A549 (cell line): ENCODE measurements around the gene ASB11. TPM values are rescaled to one million over a fixed set of nuclear protein-coding genes. Genes with fewer than 3 reads are reported as not detected.
A peak's percentile ranks its signal among the peaks of the same experiment; 100 is the strongest.

Experiments
- ATAC-seq, 2 experiments: fragments of 200-7000 bp in 1 of 2; fragments of >200 bp in 1 of 2; cut with Nextera tagmentation in 1 of 2; cut with Tn5 transposase in 1 of 2; 3 replicates each; pipeline versions ENCODE4 v1.8.0 to v1.9.1; 2018 to 2020; ENCODE audit warnings: mild to moderate bottlenecking in 1 of 2, moderate library complexity in 1 of 2
- CTCF ChIA-PET: fragments of 300-600 bp; sonication (Branson Sonifier 250); formaldehyde crosslinking; extraction: SDS; loops from one replicate; lab custom pipeline; 2021; ENCODE audit warnings: antibody characterized with exemption, inconsistent platforms; lab: Yijun Ruan, JAX
- POLR2A ChIA-PET: fragments of 350-600 bp; formaldehyde crosslinking; extraction: SDS; loops from one replicate; lab custom pipeline; 2021; ENCODE audit warnings: antibody characterized with exemption, inconsistent platforms; lab: Yijun Ruan, JAX
- DNase-seq, 2 experiments: peaks; one replicate each; pipeline versions ENCODE4 v3.0.0 to v3.0.0-alpha.2; 2011 to 2016; ENCODE audit warnings: low read depth in 1 of 2, low spot score in 1 of 2
- FAIRE-seq: peaks from 2 replicates; lab custom pipeline; 2011; peaks lifted over from hg19 to GRCh38; lab: Jason Lieb, UNC
- H3K27ac ChIP-seq, 2 experiments: fragments of >200 bp; sonication (Bioruptor Twin); formaldehyde crosslinking; 3 replicates each; pipeline ENCODE4 v1.5.1; 2016 to 2017
- H3K4me1 ChIP-seq: fragments of >200 bp; sonication (Bioruptor Twin); formaldehyde crosslinking; 3 replicates; pipeline ENCODE4 v1.6.1; 2016
- H3K4me2 ChIP-seq: fragments of >200 bp; sonication (Bioruptor Twin); formaldehyde crosslinking; 3 replicates; pipeline ENCODE4 v1.6.1; 2016
- H3K4me3 ChIP-seq: fragments of >200 bp; sonication (Bioruptor Twin); formaldehyde crosslinking; 3 replicates; pipeline ENCODE4 v1.5.1; 2016
- H3K9me3 ChIP-seq: fragments of >200 bp; sonication (Bioruptor Twin); formaldehyde crosslinking; 3 replicates; pipeline ENCODE4 v1.6.1; 2016
- CBX8 ChIP-seq: fragments of 200-600 bp; sonication (generic); IDR thresholded peaks from 2 replicates; pipeline ENCODE4 v1.6.1; 2016
- CHD4 ChIP-seq: fragments of 200-600 bp; sonication (generic); IDR thresholded peaks from 2 replicates; pipeline ENCODE4 v1.6.1; 2016; ENCODE audit warnings: antibody characterized with exemption, mild to moderate bottlenecking, borderline replicate concordance
- EHF ChIP-seq: fragments of 250-450 bp; sonication (Bioruptor Pico); IDR thresholded peaks from 2 replicates; pipeline ENCODE4 v1.5.0; 2020; ENCODE audit warnings: mild to moderate bottlenecking
- EHMT2 ChIP-seq: fragments of 200-600 bp; sonication (generic); IDR thresholded peaks from 2 replicates; pipeline ENCODE4 v1.6.1; 2016; ENCODE audit warnings: antibody characterized with exemption, low read depth, mild to moderate bottlenecking, moderate library complexity
- FOSB ChIP-seq: fragments of 250-450 bp; sonication (Bioruptor Pico); IDR thresholded peaks from 2 replicates; pipeline ENCODE4 v1.5.0; 2020; ENCODE audit warnings: mild to moderate bottlenecking, moderate library complexity
- GATA3 ChIP-seq: IDR thresholded peaks from 2 replicates; pipeline ENCODE4 v1.6.1; 2012; ENCODE audit warnings: borderline replicate concordance
- HDAC2 ChIP-seq: fragments of 200-600 bp; sonication (generic); IDR thresholded peaks from 2 replicates; pipeline ENCODE4 v1.6.1; 2016
- HEYL ChIP-seq: fragments of 250-450 bp; sonication (Bioruptor Pico); IDR thresholded peaks from 2 replicates; pipeline ENCODE4 v1.8.0; 2021; ENCODE audit warnings: mild to moderate bottlenecking, moderate library complexity
- HOXA7 ChIP-seq: fragments of 250-450 bp; sonication (Bioruptor Pico); IDR thresholded peaks from 2 replicates; pipeline ENCODE4 v1.5.0; 2020; ENCODE audit warnings: mild to moderate bottlenecking, moderate library complexity
- JUN ChIP-seq, 2 experiments: fragments of >200 bp; sonication (Bioruptor Twin); formaldehyde crosslinking; IDR thresholded peaks; 2 replicates in 1 of 2; 3 replicates in 1 of 2; pipeline ENCODE4 v1.6.1; 2016 to 2017
- KDM1A ChIP-seq: fragments of 200-600 bp; sonication (generic); IDR thresholded peaks from 2 replicates; pipeline ENCODE4 v1.6.1; 2016; ENCODE audit warnings: low read depth, mild to moderate bottlenecking
- KDM5A ChIP-seq: fragments of 200-600 bp; sonication (generic); IDR thresholded peaks from 2 replicates; pipeline ENCODE4 v1.6.1; 2016; ENCODE audit warnings: antibody characterized with exemption, mild to moderate bottlenecking
- MAFK ChIP-seq: fragments of 450-650 bp; IDR thresholded peaks from 2 replicates; pipeline ENCODE4 v1.6.1; 2014; ENCODE audit not compliant: partially characterized antibody
- MYC ChIP-seq: IDR thresholded peaks from 2 replicates; pipeline ENCODE4 v1.6.1; 2012; ENCODE audit warnings: mild to moderate bottlenecking, inconsistent platforms, low read length, improper control_type of control experiment, borderline replicate concordance
- NR3C1 ChIP-seq: fragments of >200 bp; sonication (Bioruptor Twin); formaldehyde crosslinking; IDR thresholded peaks from 3 replicates; pipeline ENCODE4 v1.6.1; 2017
- PHF8 ChIP-seq: fragments of 200-600 bp; sonication (generic); IDR thresholded peaks from 2 replicates; pipeline ENCODE4 v1.6.1; 2016; ENCODE audit warnings: low read depth, mild to moderate bottlenecking, antibody characterized with exemption, moderate library complexity, borderline replicate concordance
- RCOR1 ChIP-seq: fragments of 150-350 bp; IDR thresholded peaks from 2 replicates; pipeline ENCODE4 v1.6.1; 2014; ENCODE audit warnings: antibody characterized with exemption, low read length, low read depth
- RFX5 ChIP-seq: fragments of 450-650 bp; IDR thresholded peaks from 2 replicates; pipeline ENCODE4 v1.7.1; 2014; ENCODE audit warnings: antibody characterized with exemption, mild to moderate bottlenecking, moderate library complexity
- RNF2 ChIP-seq: fragments of 200-600 bp; sonication (generic); IDR thresholded peaks from 2 replicates; pipeline ENCODE4 v1.6.1; 2016; ENCODE audit warnings: low read depth, mild to moderate bottlenecking, antibody characterized with exemption, moderate library complexity, borderline replicate concordance
- SMC3 ChIP-seq: fragments of >200 bp; sonication (Bioruptor Twin); formaldehyde crosslinking; IDR thresholded peaks from 3 replicates; pipeline ENCODE4 v1.6.1; 2018; ENCODE audit warnings: inconsistent platforms
- SREBF2 ChIP-seq: fragments of 450-650 bp; IDR thresholded peaks from 2 replicates; pipeline ENCODE4 v1.6.1; 2014; ENCODE audit warnings: mild to moderate bottlenecking, moderate library complexity
- ZFP36 ChIP-seq: fragments of 450-650 bp; IDR thresholded peaks from 2 replicates; pipeline ENCODE4 v1.6.1; 2014; ENCODE audit warnings: borderline replicate concordance; ENCODE audit not compliant: partially characterized antibody
- ZSCAN20 ChIP-seq: fragments of 250-450 bp; sonication (Bioruptor Pico); IDR thresholded peaks from 2 replicates; pipeline ENCODE4 v1.8.0; 2022; ENCODE audit warnings: mild to moderate bottlenecking, moderate library complexity
- WGBS: methylation state at CpG from one replicate; pipeline ENCODE4 v1.1.6; 2017; ENCODE audit errors: missing lambda C conversion rate; 5-methylcytosine and 5-hydroxymethylcytosine counted together
- polyA plus RNA-seq, 4 experiments: library from polyadenylated mRNA; depleted of rRNA in 3 of 4; stranded (reverse); fragments of >200 nt; fragmentation: RNase III in 1 of 4; extraction: RNeasy Plus Mini Kit Qiagen cat#74134 plus additional on column Dnase treatment in 1 of 4; gene quantifications; 2 replicates in 3 of 4; 3 replicates in 1 of 4; pipeline ENCODE4 v1.2.3, GENCODE V29; 2011 to 2017
- TF ChIP-seq, protein P1 (sequence below): IDR thresholded peaks from 2 replicates; pipeline ENCODE4 v1.6.1; 2012
- TF ChIP-seq, protein P2 (sequence below): fragments of 150-350 bp; IDR thresholded peaks from 2 replicates; pipeline ENCODE4 v1.6.1; 2014; ENCODE audit warnings: low read depth, mild to moderate bottlenecking, low read length
- TF ChIP-seq, protein P3 (sequence below): fragments of 200-600 bp; sonication (generic); IDR thresholded peaks from 2 replicates; pipeline ENCODE4 v1.6.1; 2016; ENCODE audit warnings: antibody characterized with exemption, mild to moderate bottlenecking, moderate library complexity
- TF ChIP-seq, protein P4 (sequence below): fragments of 250-450 bp; sonication (Bioruptor Pico); IDR thresholded peaks from 2 replicates; pipeline ENCODE4 v1.5.0; 2021; ENCODE audit warnings: mild to moderate bottlenecking, moderate library complexity, borderline replicate concordance

ASB11 gene
- polyA plus RNA-seq, 2 of the 4 experiments (the other 2 are of a cell fraction) = not detected

GRCh38 chrX:15321447-15321846, 6.0 kb upstream of the ASB11 start (continued):
- no peak for TF ChIP-seq RNF2

GRCh38 chrX:15320297-15320696, 4.9 kb upstream of the ASB11 start:
- ChIA-PET CTCF (no interaction called here), POLR2A (no interaction called here)
- Histone ChIP-seq H3K4me1 (no peaks in the 10 kb centered on the region), H3K4me2 (no peak overlapping the region), H3K4me3 (no peak overlapping the region), H3K9me3 (no peaks in the 10 kb centered on the region), H3K27ac (no peak overlapping the region)
- ATAC-seq = no peak
- DNase-seq = no peak
- no peak for FAIRE-seq
- WGBS = 90% methylated on average over 4 of the region's 4 CpGs
- TF ChIP-seq KDM1A (no peak), RFX5 (no peak), CHD4 (no peak), HDAC2 (no peak), ZSCAN20 (CRISPR knock-in tag) (no peak), PHF8 (no peak), MYC (no peak), EHF (no peak)
- TF ChIP-seq, protein P1, sequence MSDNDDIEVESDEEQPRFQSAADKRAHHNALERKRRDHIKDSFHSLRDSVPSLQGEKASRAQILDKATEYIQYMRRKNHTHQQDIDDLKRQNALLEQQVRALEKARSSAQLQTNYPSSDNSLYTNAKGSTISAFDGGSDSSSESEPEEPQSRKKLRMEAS = no peak

GRCh38 chrX:15319075-15319474, 3.6 kb upstream of the ASB11 start:
- no peak for TF ChIP-seq MAFK
- no peak for TF ChIP-seq HOXA7 (CRISPR knock-in tag)
- TF ChIP-seq NR3C1 = no peak
- TF ChIP-seq, protein P2, sequence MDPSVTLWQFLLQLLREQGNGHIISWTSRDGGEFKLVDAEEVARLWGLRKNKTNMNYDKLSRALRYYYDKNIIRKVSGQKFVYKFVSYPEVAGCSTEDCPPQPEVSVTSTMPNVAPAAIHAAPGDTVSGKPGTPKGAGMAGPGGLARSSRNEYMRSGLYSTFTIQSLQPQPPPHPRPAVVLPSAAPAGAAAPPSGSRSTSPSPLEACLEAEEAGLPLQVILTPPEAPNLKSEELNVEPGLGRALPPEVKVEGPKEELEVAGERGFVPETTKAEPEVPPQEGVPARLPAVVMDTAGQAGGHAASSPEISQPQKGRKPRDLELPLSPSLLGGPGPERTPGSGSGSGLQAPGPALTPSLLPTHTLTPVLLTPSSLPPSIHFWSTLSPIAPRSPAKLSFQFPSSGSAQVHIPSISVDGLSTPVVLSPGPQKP = no peak
- TF ChIP-seq SREBF2 = no peak
- TF ChIP-seq, protein P3, sequence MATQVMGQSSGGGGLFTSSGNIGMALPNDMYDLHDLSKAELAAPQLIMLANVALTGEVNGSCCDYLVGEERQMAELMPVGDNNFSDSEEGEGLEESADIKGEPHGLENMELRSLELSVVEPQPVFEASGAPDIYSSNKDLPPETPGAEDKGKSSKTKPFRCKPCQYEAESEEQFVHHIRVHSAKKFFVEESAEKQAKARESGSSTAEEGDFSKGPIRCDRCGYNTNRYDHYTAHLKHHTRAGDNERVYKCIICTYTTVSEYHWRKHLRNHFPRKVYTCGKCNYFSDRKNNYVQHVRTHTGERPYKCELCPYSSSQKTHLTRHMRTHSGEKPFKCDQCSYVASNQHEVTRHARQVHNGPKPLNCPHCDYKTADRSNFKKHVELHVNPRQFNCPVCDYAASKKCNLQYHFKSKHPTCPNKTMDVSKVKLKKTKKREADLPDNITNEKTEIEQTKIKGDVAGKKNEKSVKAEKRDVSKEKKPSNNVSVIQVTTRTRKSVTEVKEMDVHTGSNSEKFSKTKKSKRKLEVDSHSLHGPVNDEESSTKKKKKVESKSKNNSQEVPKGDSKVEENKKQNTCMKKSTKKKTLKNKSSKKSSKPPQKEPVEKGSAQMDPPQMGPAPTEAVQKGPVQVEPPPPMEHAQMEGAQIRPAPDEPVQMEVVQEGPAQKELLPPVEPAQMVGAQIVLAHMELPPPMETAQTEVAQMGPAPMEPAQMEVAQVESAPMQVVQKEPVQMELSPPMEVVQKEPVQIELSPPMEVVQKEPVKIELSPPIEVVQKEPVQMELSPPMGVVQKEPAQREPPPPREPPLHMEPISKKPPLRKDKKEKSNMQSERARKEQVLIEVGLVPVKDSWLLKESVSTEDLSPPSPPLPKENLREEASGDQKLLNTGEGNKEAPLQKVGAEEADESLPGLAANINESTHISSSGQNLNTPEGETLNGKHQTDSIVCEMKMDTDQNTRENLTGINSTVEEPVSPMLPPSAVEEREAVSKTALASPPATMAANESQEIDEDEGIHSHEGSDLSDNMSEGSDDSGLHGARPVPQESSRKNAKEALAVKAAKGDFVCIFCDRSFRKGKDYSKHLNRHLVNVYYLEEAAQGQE = no peak
- no peak for TF ChIP-seq EHMT2
- TF ChIP-seq ZSCAN20 (CRISPR knock-in tag) = no peak
- no peak overlapping the region for H3K4me2 ChIP-seq
- H3K4me1 ChIP-seq = no peaks in the 10 kb centered on the region
- H3K4me3 ChIP-seq = no peak overlapping the region
- DNase-seq = no peak
- FAIRE-seq = peak; percentile 32
- ChIA-PET POLR2A (no interaction called here), CTCF (interaction anchor here (1.0 kb wide), 1 partner anchor 16 kb away, joined by 4 read pairs; no protein-coding TSS in a partner anchor)
- 91% methylated on average over 4 of the region's 4 CpGs for WGBS
- no peak for ATAC-seq
- no peaks in the 10 kb centered on the region for H3K9me3 ChIP-seq
- H3K27ac ChIP-seq = no peak overlapping the region

DNA sequence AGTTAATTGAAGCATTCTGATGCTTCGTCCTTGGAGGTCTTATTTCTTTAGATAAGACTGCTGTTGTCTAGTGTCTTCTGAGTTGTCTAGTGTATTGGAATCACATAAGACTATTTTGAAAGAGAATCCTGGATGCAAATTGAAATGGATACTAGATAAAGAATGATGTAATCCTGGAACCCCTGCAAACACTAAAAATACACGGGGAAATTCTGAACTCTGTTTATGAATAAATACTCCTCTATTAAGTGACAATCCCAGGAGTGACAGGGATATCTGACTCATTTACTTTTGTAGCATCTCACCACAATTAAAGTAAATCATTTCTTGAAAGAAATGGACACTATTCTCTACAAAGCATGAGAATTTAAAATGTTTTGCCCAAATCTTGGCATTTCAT, 968 bp downstream of the ASB11 start:
- POLR2A ChIA-PET = no interaction called here
- Histone ChIP-seq H3K4me3 (no peak overlapping the region), H3K4me1 (peaks cover 7% of the 10 kb centered on the region; the same call in 1 of the 3 replicates), H3K4me2 (no peak overlapping the region), H3K27ac (no peak overlapping the region), H3K9me3 (no peaks in the 10 kb centered on the region)
- DNase-seq (no peak), FAIRE-seq (no peak), ATAC-seq (no peak)
- CTCF ChIA-PET = no interaction called here
- 31% methylated on average over 2 of the region's 2 CpGs for WGBS
- TF ChIP-seq CBX8 (no peak), HEYL (CRISPR knock-in tag) (no peak), FOSB (CRISPR knock-in tag) (no peak), JUN (IDR thresholded peaks at IDR 0.05) (no peak), EHMT2 (no peak), KDM1A (no peak), SMC3 (no peak), RNF2 (no peak), ZSCAN20 (CRISPR knock-in tag) (no peak), GATA3 (no peak), RCOR1 (no peak), HDAC2 (no peak), ZFP36 (no peak), KDM5A (no peak)
- TF ChIP-seq, protein P4, sequence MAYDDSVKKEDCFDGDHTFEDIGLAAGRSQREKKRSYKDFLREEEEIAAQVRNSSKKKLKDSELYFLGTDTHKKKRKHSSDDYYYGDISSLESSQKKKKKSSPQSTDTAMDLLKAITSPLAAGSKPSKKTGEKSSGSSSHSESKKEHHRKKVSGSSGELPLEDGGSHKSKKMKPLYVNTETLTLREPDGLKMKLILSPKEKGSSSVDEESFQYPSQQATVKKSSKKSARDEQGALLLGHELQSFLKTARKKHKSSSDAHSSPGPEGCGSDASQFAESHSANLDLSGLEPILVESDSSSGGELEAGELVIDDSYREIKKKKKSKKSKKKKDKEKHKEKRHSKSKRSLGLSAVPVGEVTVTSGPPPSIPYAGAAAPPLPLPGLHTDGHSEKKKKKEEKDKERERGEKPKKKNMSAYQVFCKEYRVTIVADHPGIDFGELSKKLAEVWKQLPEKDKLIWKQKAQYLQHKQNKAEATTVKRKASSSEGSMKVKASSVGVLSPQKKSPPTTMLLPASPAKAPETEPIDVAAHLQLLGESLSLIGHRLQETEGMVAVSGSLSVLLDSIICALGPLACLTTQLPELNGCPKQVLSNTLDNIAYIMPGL (CRISPR knock-in tag) = no peak
